K562 (cell line): Measurements from ENCODE around the gene LCE1F. TPM values are rescaled to one million over a fixed set of nuclear protein-coding genes. Genes with fewer than 3 reads are reported as not detected.

Experiments
- ATAC-seq: fragments of 200-7000 bp; cut with Tn5 transposase; 3 replicates; pipeline ENCODE4 v1.9.1; 2020; ENCODE audit warnings: moderate library complexity
- BruUV-seq: library from RNA; stranded (reverse); fragments of 400-500 nt; replicated peaks from 2 replicates; lab custom pipeline; 2021; lab: Mats Ljungman, UMichigan
- CTCF ChIA-PET: fragments of 300-600 bp; formaldehyde crosslinking; extraction: SDS; loops from one replicate; lab custom pipeline; 2021; ENCODE audit warnings: low intra/inter-chr PET ratio; lab: Yijun Ruan, JAX
- POLR2A ChIA-PET: fragments of 300-600, 350-650 bp; sonication (Branson Sonifier 250); formaldehyde crosslinking; extraction: SDS; loops from one replicate; lab custom pipeline; 2021; ENCODE audit warnings: antibody characterized with exemption, inconsistent platforms; lab: Yijun Ruan, JAX
- DNase-seq, 4 experiments: peaks; one replicate each; pipeline versions ENCODE4 v3.0.0 to v3.0.0-alpha.2; 2011 to 2018; ENCODE audit warnings: low spot score in 3 of 4, mixed read lengths in 3 of 4; ENCODE audit errors: extremely low read depth in 1 of 4
- FAIRE-seq: peaks from 2 replicates; lab custom pipeline; 2011; peaks lifted over from hg19 to GRCh38; lab: Jason Lieb, UNC
- H2AFZ ChIP-seq: 2 replicates; pipeline ENCODE4 v1.6.0; 2011; ENCODE audit warnings: low read depth, low read length, control low read depth, inconsistent platforms
- H3K27ac ChIP-seq: fragments of 200-600 bp; 3 replicates; pipeline ENCODE4 v1.8.0; 2011; ENCODE audit warnings: low read depth, mild to moderate bottlenecking, control low read depth, inconsistent platforms, low read length, moderate library complexity, mixed read lengths; ENCODE audit errors: extremely low read depth
- H3K27me3 ChIP-seq, 2 experiments: fragments of 300-600 bp in 1 of 2; 2 replicates in 1 of 2; 3 replicates in 1 of 2; pipeline versions ENCODE4 v1.6.0 to v1.8.0; 2011; ENCODE audit warnings: inconsistent platforms in 2 of 2, low read length in 2 of 2, mild to moderate bottlenecking in 1 of 2, mixed read lengths in 1 of 2, moderate library complexity in 1 of 2; ENCODE audit not compliant: control insufficient read depth in 2 of 2, insufficient read depth in 2 of 2
- H3K36me3 ChIP-seq: fragments of 300-600 bp; 3 replicates; pipeline ENCODE4 v1.8.0; 2011; ENCODE audit warnings: mild to moderate bottlenecking, low read length, inconsistent platforms; ENCODE audit not compliant: control insufficient read depth, insufficient read depth
- H3K4me1 ChIP-seq, 2 experiments: fragments of 200-600 bp in 1 of 2; replicated peaks in 1 of 2; 2 replicates in 1 of 2; 3 replicates in 1 of 2; pipeline versions ENCODE4 v1.5.1 to v1.8.0; 2011; ENCODE audit warnings: inconsistent platforms in 2 of 2, low read length in 2 of 2, mild to moderate bottlenecking in 1 of 2, mixed read lengths in 1 of 2, moderate library complexity in 1 of 2; ENCODE audit not compliant: control insufficient read depth in 2 of 2, insufficient read depth in 2 of 2
- H3K4me2 ChIP-seq: 2 replicates; pipeline ENCODE4 v1.6.1; 2011; ENCODE audit warnings: low read length, control low read depth, inconsistent platforms, mixed read lengths; ENCODE audit not compliant: insufficient read depth
- H3K4me3 ChIP-seq: fragments of 200-600 bp; sonication (generic), shearing (Covaris generic); 2 replicates; pipeline ENCODE4 v1.5.1; 2016; ENCODE audit warnings: control low read depth, inconsistent platforms
- H3K79me2 ChIP-seq: fragments of 200-600 bp; 3 replicates; pipeline ENCODE4 v1.8.0; 2011; ENCODE audit warnings: low read length, inconsistent platforms; ENCODE audit not compliant: control insufficient read depth, insufficient read depth
- H3K9ac ChIP-seq, 2 experiments: 2 replicates each; pipeline versions ENCODE4 v1.6.0 to v1.6.1; 2011; ENCODE audit warnings: low read depth in 2 of 2, low read length in 2 of 2, control low read depth in 1 of 2, inconsistent platforms in 1 of 2, mild to moderate bottlenecking in 1 of 2, mixed read lengths in 1 of 2; ENCODE audit not compliant: insufficient read depth in 1 of 2
- H3K9me1 ChIP-seq: one replicate; pipeline ENCODE4 v1.6.0; 2011; ENCODE audit warnings: inconsistent platforms, mild to moderate bottlenecking, low read length, moderate library complexity; ENCODE audit not compliant: control insufficient read depth, insufficient read depth
- H3K9me3 ChIP-seq: replicated peaks from 2 replicates; pipeline ENCODE4 v1.5.1; 2011; ENCODE audit warnings: low read depth, low read length, inconsistent platforms; ENCODE audit not compliant: control insufficient read depth, insufficient read depth
- H4K20me1 ChIP-seq: replicated peaks from 2 replicates; pipeline ENCODE4 v1.6.1; 2011; ENCODE audit warnings: low read length, inconsistent platforms, mixed read lengths; ENCODE audit not compliant: control insufficient read depth, insufficient read depth
- CTCF ChIP-seq, 3 experiments: IDR thresholded peaks in 2 of 3; conservative IDR thresholded peaks in 1 of 3; 2 replicates each; pipeline ENCODE4 v1.5.1; 2011 to 2012; ENCODE audit warnings: low read length in 3 of 3, mild to moderate bottlenecking in 3 of 3, control low read depth in 2 of 3, improper control_type of control experiment in 1 of 3, inconsistent platforms in 1 of 3, low read depth in 1 of 3, mixed read lengths in 1 of 3, moderate library complexity in 1 of 3; ENCODE audit not compliant: insufficient read depth in 2 of 3
- FOSL1 ChIP-seq: fragments of 200-800 bp; sonication (Bioruptor generic); conservative IDR thresholded peaks from 2 replicates; pipeline ENCODE4 v1.6.1; 2016; ENCODE audit warnings: missing genetic modification characterization, missing compliant biosample characterization
- FOXP1 ChIP-seq: sonication (generic); formaldehyde crosslinking; IDR thresholded peaks from 2 replicates; pipeline ENCODE4 v1.8.0; 2022; ENCODE audit warnings: mild to moderate bottlenecking, missing genetic modification reagents
- PYGO2 ChIP-seq: fragments of 450-650 bp; IDR thresholded peaks from 2 replicates; pipeline ENCODE4 v1.6.1; 2016; ENCODE audit warnings: mild to moderate bottlenecking, missing genetic modification characterization, moderate library complexity, missing compliant biosample characterization
- TCFL5 ChIP-seq: fragments of 250-450 bp; sonication (Bioruptor Pico); conservative IDR thresholded peaks from 2 replicates; pipeline ENCODE4 v1.6.1; 2021; ENCODE audit warnings: mild to moderate bottlenecking, moderate library complexity, matching md5 sums
- TEAD2 ChIP-seq: fragments of 450-650 bp; IDR thresholded peaks from 2 replicates; pipeline ENCODE4 v1.6.1; 2016; ENCODE audit warnings: missing genetic modification characterization, control low read depth, missing compliant biosample characterization
- USF1 ChIP-seq: sonication (generic); formaldehyde crosslinking; IDR thresholded peaks from 2 replicates; pipeline ENCODE4 v1.9.0; 2022; ENCODE audit warnings: mild to moderate bottlenecking, missing genetic modification reagents
- WGBS: fragments of 100-300 bp; shearing (Covaris generic); methylation state at CpG from one replicate; pipeline ENCODE4 v1.1.6; 2016; ENCODE audit warnings: low coverage, mixed read lengths; ENCODE audit not compliant: insufficient coverage; ENCODE audit errors: missing lambda C conversion rate; 5-methylcytosine and 5-hydroxymethylcytosine counted together
- in situ Hi-C: fragments of 300-500 bp; cut with MboI; formaldehyde crosslinking; loops from 4 replicates; pipeline ENCODE4 v1.15.0; 2018; ENCODE audit warnings: inconsistent platforms, mixed read lengths
- intact Hi-C: fragments of 100-400 bp; cut with micrococcal nuclease; formaldehyde crosslinking; loops from 2 replicates; pipeline ENCODE4 v1.14.2; 2022
- polyA plus RNA-seq, 8 experiments: library from polyadenylated mRNA; depleted of rRNA in 4 of 8; stranded (reverse) in 5 of 8; unstranded in 3 of 8; fragments of >200 nt; fragmentation: Nextera tagmentation in 2 of 8; fragmentation: Illumina TruSeq in 1 of 8; extraction: Ambion mirVana in 2 of 8; extraction: Trizol in 1 of 8; gene quantifications; 2 replicates each; pipeline versions ENCODE4 v1.2.1 to v1.2.3, GENCODE V29; 2011 to 2014; ENCODE audit warnings: inconsistent platforms in 1 of 8, missing spikeins in 1 of 8
- total RNA-seq, 7 experiments: library from RNA; depleted of rRNA in 6 of 7; stranded (reverse); fragments of >200 nt in 6 of 7; fragmentation: Illumina TruSeq in 2 of 7; extraction: Trizol in 2 of 7; gene quantifications; 2 replicates each; pipeline versions ENCODE4 v1.2.1 to v1.2.3, GENCODE V29; 2011 to 2021; ENCODE audit warnings: low replicate concordance in 1 of 7

LCE1F gene
- total and polyA plus RNA-seq, 9 of the 15 experiments (the other 6 are each of a cell fraction or from before 2014, with no cell fraction given) = not detected

- Histone ChIP-seq H3K4me1 (no peaks in the 10 kb centered on the region), H3K9me1 (no peaks in the 10 kb centered on the region), H3K27me3 (no peaks in the 10 kb centered on the region), H3K79me2 (no peaks in the 10 kb centered on the region)
- POLR2A ChIA-PET = interaction anchor here (1.1 kb wide), 1 partner anchor 8 kb away, joined by 3 read pairs; no protein-coding TSS in a partner anchor
- WGBS = 0% methylated on average over 1 of the region's 1 CpG
- no peak for ATAC-seq
- TF ChIP-seq PYGO2 (tag) (no peak), TCFL5 (CRISPR knock-in tag) (no peak), FOXP1 (no peak)
- TF ChIP-seq, all 486 proteins: peak for 0
- no peak overlapping the region for H3K27ac ChIP-seq
- no peak overlapping the region for H3K9ac ChIP-seq
- no peaks in the 10 kb centered on the region for H3K9me3 ChIP-seq
- intact Hi-C loops (no loop called here), in situ Hi-C loops (no loop called here)
- no peak overlapping the region for H3K4me3 ChIP-seq
- DNase-seq (no peak), FAIRE-seq (no peak)
- H3K36me3 ChIP-seq = no peaks in the 10 kb centered on the region
- H2AFZ ChIP-seq = no peak overlapping the region
- BruUV-seq = no TSS peak
- CTCF ChIA-PET = no interaction called here
- peaks cover 6% of the 10 kb centered on the region; the same call in 1 of the 2 replicates for H4K20me1 ChIP-seq
- H3K4me2 ChIP-seq = no peak overlapping the region
These were observed 46.0 kb upstream of the LCE1F start for GRCh38 chr1:152728986-152729385.

GRCh38 chr1:152735648-152736047, 39.3 kb upstream of the LCE1F start:
- in situ Hi-C loops = no loop called here
- intact Hi-C loops = no loop called here
- CTCF ChIA-PET = no interaction called here
- Histone ChIP-seq H3K9me1 (no peaks in the 10 kb centered on the region), H3K27ac (no peak overlapping the region), H2AFZ (no peak overlapping the region), H3K9me3 (no peaks in the 10 kb centered on the region), H3K4me3 (no peak overlapping the region), H3K4me2 (no peak overlapping the region), H4K20me1 (no peaks in the 10 kb centered on the region), H3K36me3 (no peaks in the 10 kb centered on the region), H3K79me2 (no peaks in the 10 kb centered on the region), H3K27me3 (no peaks in the 10 kb centered on the region), H3K4me1 (no peaks in the 10 kb centered on the region), H3K9ac (no peak overlapping the region)
- 0% methylated on average over 1 of the region's 1 CpG for WGBS
- ATAC-seq (0 out of 3 replicates have a peak, but pooled peaks have one; percentile 39), FAIRE-seq (no peak), DNase-seq (peak; percentile 14 to 22 (median 20))
- BruUV-seq = no TSS peak
- TF ChIP-seq TEAD2 (tag) = no peak
- no peak for TF ChIP-seq FOSL1 (tag)
- peak; percentile 42 to 49 (median 44) for TF ChIP-seq CTCF (IDR thresholded peaks at IDR 0.05 in 2 of 3, conservative IDR thresholded peaks at IDR 0.05 in 1 of 3; ENCODE audit: insufficient read depth in 2 of 3, low read depth in 1 of 3, low read length in 3 of 3)
- no peak for TF ChIP-seq USF1
- POLR2A ChIA-PET = no interaction called here
